Prostate gland (tissue), 2 donors: ENCODE measurements around the gene SZRD1. TPM values are rescaled to one million over a fixed set of nuclear protein-coding genes. Genes with fewer than 3 reads are reported as not detected.

ENCODE experiments used
- DNase-seq: peaks from one replicate; pipeline ENCODE4 v3.0.0-alpha.2; 2019; ENCODE audit warnings: low spot score
- H3K27ac ChIP-seq, 2 donors: fragments of 200-600 bp; sonication (generic); 2 replicates each; pipeline ENCODE4 v1.5.1; 2017 to 2019
- H3K27me3 ChIP-seq: fragments of 200-600 bp; sonication (generic); replicated peaks from 2 replicates; pipeline ENCODE4 v1.5.1; 2019; ENCODE audit not compliant: insufficient read depth
- H3K36me3 ChIP-seq, 2 donors: fragments of 200-600 bp; sonication (generic); 1 replicate in 1 of 2; 2 replicates in 1 of 2; pipeline versions ENCODE4 v1.5.1 to v1.8.1; 2017 to 2019
- H3K4me1 ChIP-seq: fragments of 200-600 bp; sonication (generic); replicated peaks from 2 replicates; pipeline ENCODE4 v1.5.1; 2019
- H3K4me3 ChIP-seq, 2 donors: fragments of 200-600 bp; sonication (generic); 2 replicates each; pipeline ENCODE4 v1.5.1; 2017 to 2019
- H3K9me3 ChIP-seq: fragments of 200-600 bp; sonication (generic); 2 replicates; pipeline ENCODE4 v1.5.1; 2017
- POLR2A ChIP-seq: fragments of 450-650 bp; IDR thresholded peaks from one replicate; pipeline ENCODE4 v1.6.1; 2016; ENCODE audit warnings: antibody characterized with exemption, mild to moderate bottlenecking
- POLR2AphosphoS5 ChIP-seq: sonication (generic); formaldehyde crosslinking; IDR thresholded peaks from one replicate; pipeline ENCODE4 v1.6.1; 2017; ENCODE audit warnings: antibody characterized with exemption
- WGBS: methylation state at CpG from one replicate; pipeline ENCODE4 v1.1.5; 2018; 5-methylcytosine and 5-hydroxymethylcytosine counted together
- intact Hi-C: fragments of 100-400 bp; cut with DNase I; formaldehyde crosslinking; loops from one replicate; pipeline ENCODE4 v1.14.2; 2022
- total RNA-seq, 2 donors: library from RNA; depleted of rRNA; stranded (reverse); fragments of >200 nt; gene quantifications; one replicate each; pipeline ENCODE4 v1.1.0, GENCODE V29; 2016
- TF ChIP-seq, protein P1 (sequence below), 4 experiments: fragments of 200-600 bp in 2 of 4; fragments of 450-650 bp in 2 of 4; sonication (generic) in 2 of 4; IDR thresholded peaks; 1 replicate in 3 of 4; 2 replicates in 1 of 4; pipeline ENCODE4 v1.5.1; 2016 to 2019; ENCODE audit warnings: antibody characterized with exemption in 4 of 4, mild to moderate bottlenecking in 2 of 4, moderate library complexity in 2 of 4

The SZRD1 gene
- total RNA-seq, 2 donors from 2014 or later: 64.8 to 78.6 TPM

DNA sequence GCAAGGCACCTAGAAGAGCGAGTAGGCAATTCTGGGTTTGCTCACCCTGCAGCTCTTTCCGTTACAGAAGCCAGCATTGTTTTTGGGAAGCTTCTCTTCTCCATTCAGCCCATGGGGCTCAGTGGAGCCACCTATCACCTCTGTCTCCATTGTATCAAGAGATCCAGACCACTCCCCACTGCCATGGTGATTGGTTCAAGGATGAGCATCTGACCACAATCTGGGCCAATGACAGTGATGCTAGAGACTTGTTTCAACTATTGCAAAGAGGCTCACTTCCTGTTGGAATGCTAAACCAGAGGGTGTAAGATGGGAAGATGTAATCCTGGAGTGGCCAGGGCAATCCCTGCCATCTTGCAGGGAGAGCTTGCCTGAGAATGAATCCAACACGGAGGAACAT lies 63.6 kb downstream of the SZRD1 start:
- Histone ChIP-seq H3K27me3 (no peaks in the 10 kb centered on the region), H3K4me3 (no peak overlapping the region), H3K36me3 (no peaks in the 10 kb centered on the region), H3K27ac (no peak overlapping the region), H3K9me3 (no peaks in the 10 kb centered on the region), H3K4me1 (no peaks in the 10 kb centered on the region)
- 71% methylated on average over 3 of the region's 3 CpGs for WGBS
- TF ChIP-seq POLR2AphosphoS5 (no peak), POLR2A (no peak)
- TF ChIP-seq, protein P1, sequence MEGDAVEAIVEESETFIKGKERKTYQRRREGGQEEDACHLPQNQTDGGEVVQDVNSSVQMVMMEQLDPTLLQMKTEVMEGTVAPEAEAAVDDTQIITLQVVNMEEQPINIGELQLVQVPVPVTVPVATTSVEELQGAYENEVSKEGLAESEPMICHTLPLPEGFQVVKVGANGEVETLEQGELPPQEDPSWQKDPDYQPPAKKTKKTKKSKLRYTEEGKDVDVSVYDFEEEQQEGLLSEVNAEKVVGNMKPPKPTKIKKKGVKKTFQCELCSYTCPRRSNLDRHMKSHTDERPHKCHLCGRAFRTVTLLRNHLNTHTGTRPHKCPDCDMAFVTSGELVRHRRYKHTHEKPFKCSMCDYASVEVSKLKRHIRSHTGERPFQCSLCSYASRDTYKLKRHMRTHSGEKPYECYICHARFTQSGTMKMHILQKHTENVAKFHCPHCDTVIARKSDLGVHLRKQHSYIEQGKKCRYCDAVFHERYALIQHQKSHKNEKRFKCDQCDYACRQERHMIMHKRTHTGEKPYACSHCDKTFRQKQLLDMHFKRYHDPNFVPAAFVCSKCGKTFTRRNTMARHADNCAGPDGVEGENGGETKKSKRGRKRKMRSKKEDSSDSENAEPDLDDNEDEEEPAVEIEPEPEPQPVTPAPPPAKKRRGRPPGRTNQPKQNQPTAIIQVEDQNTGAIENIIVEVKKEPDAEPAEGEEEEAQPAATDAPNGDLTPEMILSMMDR (IDR thresholded peaks at IDR 0.05): no peak
- no peak for DNase-seq
- intact Hi-C loops: no loop called here

DNA sequence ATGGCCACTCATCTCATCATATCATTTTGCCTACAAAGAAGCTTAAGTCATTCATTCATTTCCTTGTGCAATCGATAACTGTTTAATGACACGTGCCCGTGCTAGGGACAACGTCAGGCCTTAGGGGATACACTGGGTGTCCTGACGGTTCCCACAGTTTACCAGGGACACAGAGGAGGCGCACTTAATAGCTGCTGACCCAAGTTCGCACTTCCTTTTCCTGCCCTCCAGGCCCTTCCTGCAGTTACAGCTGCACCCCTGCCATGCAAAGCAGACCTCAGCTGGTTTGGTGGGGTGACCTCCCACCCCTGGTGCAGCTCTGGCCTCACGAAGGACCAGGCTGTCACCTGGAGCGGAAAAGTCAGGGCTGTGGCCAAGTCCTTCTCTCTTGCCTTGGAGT lies 66.0 kb downstream of the SZRD1 start:
- TF ChIP-seq, protein P1 (IDR thresholded peaks at IDR 0.05): no peak
- TF ChIP-seq POLR2AphosphoS5: no peak
- TF ChIP-seq POLR2A: no peak
- 62% methylated on average over 9 of the region's 9 CpGs for WGBS

DNA sequence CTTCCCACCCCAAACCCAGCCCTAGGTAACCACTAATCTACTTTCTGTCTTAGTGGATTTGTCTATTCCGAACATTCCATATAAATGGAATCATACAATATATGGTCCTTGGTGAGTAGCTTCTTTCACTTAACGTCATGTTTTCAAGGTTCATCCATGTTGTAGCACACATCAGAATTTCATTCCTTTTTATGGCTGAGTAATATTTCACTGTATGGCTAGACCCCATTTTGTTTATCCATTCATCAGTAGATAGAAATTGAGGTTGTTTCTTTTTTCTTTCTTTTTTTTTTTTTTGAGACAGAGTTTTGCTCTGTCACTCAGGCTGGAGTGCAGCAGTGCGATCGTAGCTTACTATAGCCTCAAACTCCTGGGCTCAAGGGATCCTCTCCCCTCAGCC lies 67.0 kb downstream of the SZRD1 start:
- H3K9me3 ChIP-seq: no peaks in the 10 kb centered on the region
- no peak overlapping the region for H3K4me3 ChIP-seq
- H3K36me3 ChIP-seq: no peaks in the 10 kb centered on the region
- WGBS: 97% methylated on average over 4 of the region's 4 CpGs
- H3K27ac ChIP-seq: no peak overlapping the region
- no peak for TF ChIP-seq POLR2A
- no peak for TF ChIP-seq POLR2AphosphoS5
- TF ChIP-seq, protein P1 (IDR thresholded peaks at IDR 0.05): no peak
- H3K27me3 ChIP-seq: no peaks in the 10 kb centered on the region
- intact Hi-C loops: no loop called here
- DNase-seq: no peak
- H3K4me1 ChIP-seq: no peaks in the 10 kb centered on the region

More for the DNA sequence above, 66.0 kb downstream of the SZRD1 start:
- intact Hi-C loops: no loop called here
- no peaks in the 10 kb centered on the region for H3K27me3 ChIP-seq
- H3K4me1 ChIP-seq: no peaks in the 10 kb centered on the region
- no peak for DNase-seq
- H3K27ac ChIP-seq: no peak overlapping the region
- H3K4me3 ChIP-seq: no peak overlapping the region
- no peaks in the 10 kb centered on the region for H3K36me3 ChIP-seq
- no peaks in the 10 kb centered on the region for H3K9me3 ChIP-seq

DNA sequence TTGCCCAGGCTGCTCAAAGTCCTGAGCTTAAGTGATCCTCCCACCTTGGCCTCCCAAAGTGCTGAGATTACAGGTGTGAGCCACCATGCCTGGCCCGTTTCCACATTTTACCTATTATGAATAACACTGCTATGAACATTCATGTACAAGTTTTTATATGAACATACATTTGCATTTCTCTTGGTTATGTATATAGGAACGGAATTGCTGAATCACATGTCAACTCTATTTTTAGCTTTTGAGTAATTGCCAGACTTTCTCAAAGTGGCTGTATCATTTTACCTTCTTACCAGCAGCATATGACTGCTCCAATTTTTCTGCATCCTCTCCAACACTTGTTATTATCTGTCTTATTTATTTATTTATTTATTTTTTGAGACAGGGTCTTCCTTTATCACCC lies 67.5 kb downstream of the SZRD1 start:
- Histone ChIP-seq H3K9me3 (no peaks in the 10 kb centered on the region), H3K36me3 (no peaks in the 10 kb centered on the region), H3K27me3 (no peaks in the 10 kb centered on the region), H3K4me1 (no peaks in the 10 kb centered on the region), H3K27ac (no peak overlapping the region), H3K4me3 (no peak overlapping the region)
- intact Hi-C loops: no loop called here
- WGBS: 63% methylated on average over 2 of the region's 2 CpGs
- no peak for DNase-seq
- TF ChIP-seq POLR2A: no peak
- no peak for TF ChIP-seq POLR2AphosphoS5
- TF ChIP-seq, protein P1 (IDR thresholded peaks at IDR 0.05): no peak

DNA sequence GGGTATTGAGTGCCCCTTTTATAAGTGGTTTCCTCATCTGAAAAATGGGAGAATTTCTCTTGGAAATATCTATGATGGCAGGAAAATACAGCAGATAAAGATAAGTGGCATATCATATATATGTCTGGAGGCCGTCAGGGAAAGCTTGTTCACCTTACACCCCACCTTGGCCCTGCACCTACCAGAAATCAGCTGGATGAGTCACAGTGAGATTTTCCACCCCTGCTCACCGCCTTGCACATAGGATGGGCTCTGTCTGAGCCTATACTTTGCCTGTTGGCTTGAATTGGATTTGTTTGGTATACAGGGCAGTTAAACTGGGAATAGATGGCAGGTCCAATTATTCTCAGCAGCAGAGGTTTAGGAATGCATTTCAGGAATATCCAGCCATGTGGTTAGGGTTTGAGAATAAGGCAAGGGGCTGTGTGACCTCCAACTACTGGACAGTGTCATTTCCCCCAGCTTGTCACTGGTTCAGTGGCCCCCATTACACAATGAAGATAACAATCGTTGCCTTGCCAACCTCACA lies 70.0 kb downstream of the SZRD1 start, which contains the start of gene SPATA21:
SPATA21 (minus strand) TSS at position 479 of the 529 bp plus-strand sequence. CDS start 6,053 bp downstream, outside the sequence.
- Histone ChIP-seq H3K27ac (no peak within 1 kb of the TSS), H3K36me3 (no peaks in the 10 kb centered on the region), H3K27me3 (no peaks in the 10 kb centered on the region), H3K9me3 (no peaks in the 10 kb centered on the region), H3K4me1 (peaks cover 4% of the 10 kb centered on the region), H3K4me3 (no peak within 1 kb of the TSS)
- intact Hi-C loops: no loop called here
- DNase-seq: no peak
- 71% methylated on average over 3 of the region's 3 CpGs for WGBS
- TF ChIP-seq, protein P1 (IDR thresholded peaks at IDR 0.05): no peak
- TF ChIP-seq POLR2AphosphoS5: no peak
